ENCODE results near the gene TASP1. TPM values are rescaled to one million over a fixed set of nuclear protein-coding genes. Genes with fewer than 3 reads are reported as not detected.

The TASP1 gene
- polyA plus RNA-seq, 1 donor (not counting 4 experiments of a cell fraction or from before 2014, with no cell fraction given), result 17.4 TPM

- Histone ChIP-seq H3K36me3 (ENCODE audit: control insufficient read depth in 2 of 2, extremely low read depth in 1 of 2, insufficient read depth in 2 of 2, low read length in 2 of 2) (no peaks in the 10 kb centered on the region), H4K20me1 (ENCODE audit: control insufficient read depth, extremely low read depth, insufficient read depth, low read length) (no peaks in the 10 kb centered on the region), H2AFZ (ENCODE audit: control insufficient read depth, low read length) (no peak overlapping the region), H3K9ac (ENCODE audit: control insufficient read depth, extremely low read depth, insufficient read depth, low read length) (no peak overlapping the region), H3K27ac (ENCODE audit: control insufficient read depth, insufficient read depth, low read length) (no peak overlapping the region), H3K4me1 (ENCODE audit: control insufficient read depth, extremely low read depth, insufficient read depth, low read length) (peaks cover 3% of the 10 kb centered on the region), H3K4me2 (ENCODE audit: control insufficient read depth, extremely low read depth, insufficient read depth, low read depth, low read length) (no peak overlapping the region), H3K9me1 (ENCODE audit: control insufficient read depth, extremely low read depth, insufficient read depth, low read length) (no peaks in the 10 kb centered on the region), H3K9me3 (ENCODE audit: control insufficient read depth, low read depth, low read length) (no peaks in the 10 kb centered on the region), H3K79me2 (ENCODE audit: control insufficient read depth, insufficient read depth, low read length) (no peaks in the 10 kb centered on the region), H3K4me3 (ENCODE audit: control insufficient read depth in 2 of 3, extremely low read depth in 1 of 3, insufficient read depth in 2 of 3, low read depth in 1 of 3, low read length in 3 of 3) (no peak overlapping the region), H3K27me3 (ENCODE audit: control insufficient read depth, extremely low read depth, insufficient read depth, low read length) (no peaks in the 10 kb centered on the region)
- dilution Hi-C loops (cut with MboI; ENCODE audit: extremely low pct_ligation_motif_present, low sequenced_read_pairs), result no loop called here
- FAIRE-seq (no peak), DNase-seq (ENCODE audit: low read depth, low spot score) (no peak)
- TF ChIP-seq EZH2 (IDR thresholded peaks at IDR 0.05; ENCODE audit: low read length) (no peak), CTCF (optimal IDR thresholded peaks at IDR 0.05 in 1 of 3, IDR thresholded peaks at IDR 0.05 in 1 of 3, conservative IDR thresholded peaks at IDR 0.05 in 1 of 3; ENCODE audit: extremely low read depth in 1 of 3, insufficient read depth in 2 of 3, low read length in 3 of 3) (no peak)
Measured at GRCh38 chr20:13543783-13544182, 94.9 kb downstream of the TASP1 start.

- TF ChIP-seq CTCF (optimal IDR thresholded peaks at IDR 0.05 in 1 of 3, IDR thresholded peaks at IDR 0.05 in 1 of 3, conservative IDR thresholded peaks at IDR 0.05 in 1 of 3; ENCODE audit: extremely low read depth in 1 of 3, insufficient read depth in 2 of 3, low read length in 3 of 3) (no peak), EZH2 (IDR thresholded peaks at IDR 0.05; ENCODE audit: low read length) (no peak)
- dilution Hi-C loops (cut with MboI; ENCODE audit: extremely low pct_ligation_motif_present, low sequenced_read_pairs), result no loop called here
Measured at GRCh38 chr20:13535627-13536026, 103.1 kb downstream of the TASP1 start.

More at GRCh38 chr20:13535627-13536026, 103.1 kb downstream of the TASP1 start:
- no peaks in the 10 kb centered on the region for H3K36me3 ChIP-seq (ENCODE audit: control insufficient read depth in 2 of 2, extremely low read depth in 1 of 2, insufficient read depth in 2 of 2, low read length in 2 of 2)
- H3K79me2 ChIP-seq (ENCODE audit: control insufficient read depth, insufficient read depth, low read length), result no peaks in the 10 kb centered on the region
- H3K4me3 ChIP-seq (ENCODE audit: control insufficient read depth in 2 of 3, extremely low read depth in 1 of 3, insufficient read depth in 2 of 3, low read depth in 1 of 3, low read length in 3 of 3), result no peak overlapping the region
- no peaks in the 10 kb centered on the region for H3K9me3 ChIP-seq (ENCODE audit: control insufficient read depth, low read depth, low read length)
- no peak overlapping the region for H3K9ac ChIP-seq (ENCODE audit: control insufficient read depth, extremely low read depth, insufficient read depth, low read length)
- H3K4me1 ChIP-seq (ENCODE audit: control insufficient read depth, extremely low read depth, insufficient read depth, low read length), result no peaks in the 10 kb centered on the region
- H3K9me1 ChIP-seq (ENCODE audit: control insufficient read depth, extremely low read depth, insufficient read depth, low read length), result no peaks in the 10 kb centered on the region
- no peaks in the 10 kb centered on the region for H3K27me3 ChIP-seq (ENCODE audit: control insufficient read depth, extremely low read depth, insufficient read depth, low read length)
- DNase-seq (ENCODE audit: low read depth, low spot score) (no peak), FAIRE-seq (no peak)
- no peak overlapping the region for H3K27ac ChIP-seq (ENCODE audit: control insufficient read depth, insufficient read depth, low read length)
- H3K4me2 ChIP-seq (ENCODE audit: control insufficient read depth, extremely low read depth, insufficient read depth, low read depth, low read length), result no peak overlapping the region
- H4K20me1 ChIP-seq (ENCODE audit: control insufficient read depth, extremely low read depth, insufficient read depth, low read length), result no peaks in the 10 kb centered on the region
- H2AFZ ChIP-seq (ENCODE audit: control insufficient read depth, low read length), result no peak overlapping the region
